Peyer's patch (tissue), 4 donors: ENCODE measurements around the gene PAK4.

Experiments
- POLR2A ChIP-seq, 2 donors: fragments of 450-650 bp; IDR thresholded peaks; one replicate each; pipeline ENCODE4 v1.5.1; 2017; ENCODE audit warnings: antibody characterized with exemption in 2 of 2, mild to moderate bottlenecking in 2 of 2, moderate library complexity in 2 of 2
- TF ChIP-seq, protein P1 (sequence below), 6 experiments: fragments of 450-650 bp in 4 of 6; fragments of 200-600 bp in 2 of 6; sonication (generic) in 1 of 6; IDR thresholded peaks; one replicate each; pipeline ENCODE4 v1.5.1; 2017 to 2019; ENCODE audit warnings: antibody characterized with exemption in 6 of 6, mild to moderate bottlenecking in 3 of 6, moderate library complexity in 1 of 6

DNA sequence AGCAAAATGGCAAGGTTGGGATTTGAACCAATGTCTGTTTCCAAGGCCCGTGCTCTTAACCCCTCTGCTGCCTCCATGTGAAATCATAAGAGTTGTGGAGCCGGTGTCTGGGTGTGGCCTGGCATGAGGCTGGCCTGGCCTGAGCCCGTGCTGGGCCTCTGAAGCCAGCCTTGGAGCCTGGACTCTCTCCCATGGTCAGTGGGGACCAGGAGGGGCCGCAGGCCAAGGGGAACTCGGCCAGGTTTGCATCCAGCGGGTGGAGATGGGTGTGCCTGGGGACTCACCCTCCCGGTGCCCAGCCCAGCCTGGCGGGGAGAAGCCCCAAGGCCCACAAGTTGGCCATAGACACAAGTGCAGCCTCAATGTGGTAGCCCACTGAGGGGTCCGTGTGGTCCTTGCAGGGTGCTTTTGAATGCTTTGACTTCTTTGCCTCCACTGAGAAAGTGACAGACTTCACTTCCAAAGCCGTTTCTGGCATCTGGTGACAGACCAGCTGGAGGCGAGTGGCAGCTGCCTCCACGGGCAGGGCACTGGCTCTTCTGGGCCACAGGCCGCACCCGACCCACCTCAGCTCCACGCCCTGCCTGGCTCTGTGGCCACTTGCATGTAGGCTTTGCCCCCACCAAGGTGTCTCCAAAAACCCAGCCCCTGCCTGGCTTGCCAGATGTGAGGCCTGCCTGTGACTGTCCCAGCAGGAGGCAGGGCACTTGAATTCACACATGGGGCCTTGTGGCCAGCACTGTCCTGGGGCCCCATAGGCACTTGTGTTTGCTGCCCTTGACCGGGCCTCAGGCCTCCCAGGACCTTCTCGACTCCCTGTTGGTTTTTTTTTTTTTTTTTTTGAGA is 45.0 kb downstream of the PAK4 start:
- no peak for TF ChIP-seq POLR2A (IDR thresholded peaks at IDR 0.05)
- TF ChIP-seq, protein P1, sequence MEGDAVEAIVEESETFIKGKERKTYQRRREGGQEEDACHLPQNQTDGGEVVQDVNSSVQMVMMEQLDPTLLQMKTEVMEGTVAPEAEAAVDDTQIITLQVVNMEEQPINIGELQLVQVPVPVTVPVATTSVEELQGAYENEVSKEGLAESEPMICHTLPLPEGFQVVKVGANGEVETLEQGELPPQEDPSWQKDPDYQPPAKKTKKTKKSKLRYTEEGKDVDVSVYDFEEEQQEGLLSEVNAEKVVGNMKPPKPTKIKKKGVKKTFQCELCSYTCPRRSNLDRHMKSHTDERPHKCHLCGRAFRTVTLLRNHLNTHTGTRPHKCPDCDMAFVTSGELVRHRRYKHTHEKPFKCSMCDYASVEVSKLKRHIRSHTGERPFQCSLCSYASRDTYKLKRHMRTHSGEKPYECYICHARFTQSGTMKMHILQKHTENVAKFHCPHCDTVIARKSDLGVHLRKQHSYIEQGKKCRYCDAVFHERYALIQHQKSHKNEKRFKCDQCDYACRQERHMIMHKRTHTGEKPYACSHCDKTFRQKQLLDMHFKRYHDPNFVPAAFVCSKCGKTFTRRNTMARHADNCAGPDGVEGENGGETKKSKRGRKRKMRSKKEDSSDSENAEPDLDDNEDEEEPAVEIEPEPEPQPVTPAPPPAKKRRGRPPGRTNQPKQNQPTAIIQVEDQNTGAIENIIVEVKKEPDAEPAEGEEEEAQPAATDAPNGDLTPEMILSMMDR (IDR thresholded peaks at IDR 0.05): no peak
